ENCODE measurements around the gene HOXA7. TPM values are rescaled to one million over a fixed set of nuclear protein-coding genes. Genes with fewer than 3 reads are reported as not detected.

Gene HOXA7
- total and polyA plus RNA-seq, 10 of the 15 experiments (the other 5 are each of a cell fraction or from before 2014, with no cell fraction given): not detected

DNA sequence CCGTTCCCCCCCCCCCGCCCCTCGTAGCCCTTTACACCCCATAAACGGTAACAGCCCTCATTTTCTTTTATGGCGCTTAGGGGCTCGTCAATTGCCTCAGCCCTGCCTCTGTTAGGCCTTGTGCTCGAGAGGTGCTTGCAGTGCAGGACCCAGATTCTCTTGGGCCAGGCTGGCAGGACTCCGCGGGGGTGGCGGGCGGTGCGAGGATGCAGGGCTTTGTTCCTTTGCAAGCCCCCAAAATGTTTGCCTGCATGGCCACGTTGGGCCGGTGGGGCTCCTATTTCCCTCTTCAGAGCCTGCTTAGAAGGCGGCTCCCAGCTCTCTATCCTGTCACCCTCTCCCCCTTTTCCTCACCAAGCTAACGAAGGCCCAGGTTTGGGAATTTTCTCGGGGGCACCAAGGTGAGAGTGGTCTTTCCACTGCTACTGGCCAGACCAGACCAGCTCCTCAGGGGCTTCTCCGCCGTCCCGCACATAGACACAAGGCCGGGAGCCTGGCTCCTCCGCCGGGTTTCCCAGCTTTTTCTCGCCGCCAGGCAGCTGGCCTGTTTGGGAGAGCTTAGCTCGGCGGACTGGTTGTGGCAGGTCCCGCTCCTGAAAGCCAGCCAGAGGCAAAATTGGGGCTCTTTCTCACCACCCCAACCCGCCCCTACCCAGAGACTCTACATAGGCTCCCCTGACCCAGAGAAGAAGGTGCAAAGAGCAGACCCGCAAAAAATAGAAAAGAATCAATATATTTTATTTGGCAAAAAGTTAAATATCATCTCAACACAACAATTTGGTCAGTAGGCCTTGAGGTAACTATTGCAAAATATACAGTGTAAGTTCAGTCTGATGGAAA lies 5.5 kb upstream of the HOXA7 start:
- no peak overlapping the region for H3K9ac ChIP-seq (ENCODE audit: control insufficient read depth, insufficient read depth, low read length)
- ChIA-PET CTCF (interaction anchor here (0.6 to 4.6 kb wide), 17 partner anchors 11 to 877 kb away, joined by 3 to 100 read pairs (median 6); partner anchors contain the start of gene HOXA3), RAD21 (ENCODE audit: unreplicated experiment) (interaction anchor here (1.1 to 3.8 kb wide), 11 partner anchors 12 to 1269 kb away, joined by 3 to 46 read pairs (median 7); no protein-coding TSS in a partner anchor), POLR2A (interaction anchor here (0.6 kb wide), 1 partner anchor 1600 kb away, joined by 5 read pairs; no protein-coding TSS in a partner anchor), SMC1A (ENCODE audit: uncharacterized antibody, unreplicated experiment) (interaction anchor here (0.9 to 2.2 kb wide), 6 partner anchors 12 to 792 kb away, joined by 3 to 13 read pairs (median 4); no protein-coding TSS in a partner anchor)
- H3K79me2 ChIP-seq (ENCODE audit: control insufficient read depth, insufficient read depth, low read length): no peaks in the 10 kb centered on the region
- BruUV-seq (replicated peaks): no TSS peak
- no peak overlapping the region for H3K4me2 ChIP-seq (ENCODE audit: control insufficient read depth, insufficient read depth)
- FAIRE-seq (no peak), ATAC-seq (no peak), DNase-seq (ENCODE audit: low read depth, low spot score) (no peak)
- peaks cover 2% of the 10 kb centered on the region; the same call in 1 of the 3 replicates for H3K9me3 ChIP-seq (replicated peaks; ENCODE audit: control insufficient read depth, insufficient read depth, low read length)
- H3K36me3 ChIP-seq (ENCODE audit: control insufficient read depth in 2 of 2, insufficient read depth in 2 of 2, low read length in 1 of 2): no peaks in the 10 kb centered on the region
- no peak overlapping the region for H3K27ac ChIP-seq (ENCODE audit: control insufficient read depth, insufficient read depth)
- H3K4me3 ChIP-seq: no peak overlapping the region
- intact Hi-C loops (cut with micrococcal nuclease; ENCODE audit: unreplicated experiment) (loop anchor here (1.0 to 5.0 kb wide), 6 partner anchors 305 to 1270 kb away; no protein-coding TSS in a partner anchor), in situ Hi-C loops (cut with MboI) (loop anchor here (25.0 kb wide), 1 partner anchor 1075 kb away; no protein-coding TSS in a partner anchor)
- H3K27me3 ChIP-seq (replicated peaks in 1 of 2; ENCODE audit: control insufficient read depth in 2 of 2, insufficient read depth in 2 of 2, low read length in 1 of 2): peaks cover 18 to 46% of the 10 kb centered on the region in 2 experiments
- no peak overlapping the region for H2AFZ ChIP-seq (ENCODE audit: control insufficient read depth, low read depth, low read length)
- WGBS (ENCODE audit: insufficient coverage, insufficient replicate concordance, low lambda C conversion rate, missing lambda C conversion rate): 30% methylated on average over 27 of the region's 30 CpGs
- H4K20me1 ChIP-seq (ENCODE audit: control insufficient read depth, insufficient read depth): no peaks in the 10 kb centered on the region
- no peaks in the 10 kb centered on the region for H3K4me1 ChIP-seq (ENCODE audit: control insufficient read depth, insufficient read depth, low read length)
- TF ChIP-seq CHD1 (IDR thresholded peaks at IDR 0.05; ENCODE audit: low read depth, low read length) (no peak), HDGF (IDR thresholded peaks at IDR 0.05) (no peak), ETV6 (conservative IDR thresholded peaks at IDR 0.05 in 1 of 2, IDR thresholded peaks at IDR 0.05 in 1 of 2; ENCODE audit: borderline replicate concordance in 1 of 2, low read depth in 1 of 2) (no peak), NR2C1 (IDR thresholded peaks at IDR 0.05) (no peak), IKZF1 (conservative IDR thresholded peaks at IDR 0.05) (no peak), NFYB (IDR thresholded peaks at IDR 0.05; ENCODE audit: insufficient read depth, low read depth, low read length) (no peak), ZNF207 (IDR thresholded peaks at IDR 0.05; ENCODE audit: borderline replicate concordance) (no peak), KLF5 (IDR thresholded peaks at IDR 0.05; ENCODE audit: partially characterized antibody) (no peak), MEF2B (IDR thresholded peaks at IDR 0.05; ENCODE audit: partially characterized antibody, poor library complexity, severe bottlenecking) (no peak), SUPT20H (IDR thresholded peaks at IDR 0.05; ENCODE audit: borderline replicate concordance, control insufficient read depth, low read depth, low read length) (no peak), DPF2 (IDR thresholded peaks at IDR 0.05) (no peak), WRNIP1 (IDR thresholded peaks at IDR 0.05; ENCODE audit: borderline replicate concordance, low read depth, low read length) (no peak), SMC3 (IDR thresholded peaks at IDR 0.05; ENCODE audit: borderline replicate concordance, low read length) (no peak), RELA (IDR thresholded peaks at IDR 0.05; ENCODE audit: borderline replicate concordance, partially characterized antibody) (no peak), ZBED1 (IDR thresholded peaks at IDR 0.05; ENCODE audit: borderline replicate concordance) (no peak)
- TF ChIP-seq, protein P1, sequence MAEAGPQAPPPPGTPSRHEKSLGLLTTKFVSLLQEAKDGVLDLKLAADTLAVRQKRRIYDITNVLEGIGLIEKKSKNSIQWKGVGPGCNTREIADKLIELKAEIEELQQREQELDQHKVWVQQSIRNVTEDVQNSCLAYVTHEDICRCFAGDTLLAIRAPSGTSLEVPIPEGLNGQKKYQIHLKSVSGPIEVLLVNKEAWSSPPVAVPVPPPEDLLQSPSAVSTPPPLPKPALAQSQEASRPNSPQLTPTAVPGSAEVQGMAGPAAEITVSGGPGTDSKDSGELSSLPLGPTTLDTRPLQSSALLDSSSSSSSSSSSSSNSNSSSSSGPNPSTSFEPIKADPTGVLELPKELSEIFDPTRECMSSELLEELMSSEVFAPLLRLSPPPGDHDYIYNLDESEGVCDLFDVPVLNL (IDR thresholded peaks at IDR 0.05; ENCODE audit: low read depth, low read length): no peak
- TF ChIP-seq, protein P2, sequence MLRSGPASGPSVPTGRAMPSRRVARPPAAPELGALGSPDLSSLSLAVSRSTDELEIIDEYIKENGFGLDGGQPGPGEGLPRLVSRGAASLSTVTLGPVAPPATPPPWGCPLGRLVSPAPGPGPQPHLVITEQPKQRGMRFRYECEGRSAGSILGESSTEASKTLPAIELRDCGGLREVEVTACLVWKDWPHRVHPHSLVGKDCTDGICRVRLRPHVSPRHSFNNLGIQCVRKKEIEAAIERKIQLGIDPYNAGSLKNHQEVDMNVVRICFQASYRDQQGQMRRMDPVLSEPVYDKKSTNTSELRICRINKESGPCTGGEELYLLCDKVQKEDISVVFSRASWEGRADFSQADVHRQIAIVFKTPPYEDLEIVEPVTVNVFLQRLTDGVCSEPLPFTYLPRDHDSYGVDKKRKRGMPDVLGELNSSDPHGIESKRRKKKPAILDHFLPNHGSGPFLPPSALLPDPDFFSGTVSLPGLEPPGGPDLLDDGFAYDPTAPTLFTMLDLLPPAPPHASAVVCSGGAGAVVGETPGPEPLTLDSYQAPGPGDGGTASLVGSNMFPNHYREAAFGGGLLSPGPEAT (IDR thresholded peaks at IDR 0.05; ENCODE audit: low read depth): no peak
